ENCODE data around the gene BET1. TPM values are rescaled to one million over a fixed set of nuclear protein-coding genes. Genes with fewer than 3 reads are reported as not detected.

The BET1 gene
- total and polyA plus RNA-seq, 9 of the 15 experiments (the other 6 are each of a cell fraction or from before 2014, with no cell fraction given) = 15.8 to 190 (median 37.8) TPM

DNA sequence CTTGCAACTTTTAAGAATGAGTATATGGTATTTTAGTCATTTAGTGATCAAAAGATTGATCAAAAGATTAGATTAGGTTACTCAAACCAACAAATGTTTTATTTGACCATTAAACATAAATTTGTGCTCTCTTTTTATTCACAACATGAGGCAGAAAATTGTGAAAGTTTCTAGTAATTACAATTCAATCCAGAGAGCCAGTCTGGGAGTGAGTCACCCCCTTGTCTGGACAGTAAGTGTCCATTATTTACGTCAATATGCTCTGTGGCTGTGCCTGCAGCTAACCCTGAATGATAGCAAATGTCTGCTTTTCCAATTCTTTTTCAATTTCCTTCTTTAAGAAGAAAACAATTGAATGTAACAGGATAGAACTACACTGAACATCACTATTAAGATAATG, 54.7 kb downstream of the BET1 start:
- TF ChIP-seq PTRF (tag; IDR thresholded peaks at IDR 0.05) = no peak
- TF ChIP-seq NCOA1 (IDR thresholded peaks at IDR 0.05; ENCODE audit: low read depth) = no peak
- no peak for TF ChIP-seq CEBPG (CRISPR knock-in tag; IDR thresholded peaks at IDR 0.05)
- 0 out of 4 replicates have a peak, but pooled peaks of 1 of the 2 experiments have one; percentile 23 for TF ChIP-seq CEBPG (tag; conservative IDR thresholded peaks at IDR 0.05 in 1 of 2, IDR thresholded peaks at IDR 0.05 in 1 of 2)
- TF ChIP-seq FOSL1 (tag; conservative IDR thresholded peaks at IDR 0.05) = peak; percentile 55; the same call in 1 of the 2 replicates
- TF ChIP-seq, protein P1, sequence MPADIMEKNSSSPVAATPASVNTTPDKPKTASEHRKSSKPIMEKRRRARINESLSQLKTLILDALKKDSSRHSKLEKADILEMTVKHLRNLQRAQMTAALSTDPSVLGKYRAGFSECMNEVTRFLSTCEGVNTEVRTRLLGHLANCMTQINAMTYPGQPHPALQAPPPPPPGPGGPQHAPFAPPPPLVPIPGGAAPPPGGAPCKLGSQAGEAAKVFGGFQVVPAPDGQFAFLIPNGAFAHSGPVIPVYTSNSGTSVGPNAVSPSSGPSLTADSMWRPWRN (IDR thresholded peaks at IDR 0.05; ENCODE audit: low read depth) = no peak
- no peak for DNase-seq (ENCODE audit: extremely low read depth in 1 of 4, low spot score in 3 of 4)
- H3K27ac ChIP-seq (ENCODE audit: extremely low read depth, low read depth, low read length) = no peak overlapping the region
- no TSS peak for BruUV-seq (replicated peaks)
- H3K4me3 ChIP-seq = no peak overlapping the region
- H4K20me1 ChIP-seq (replicated peaks; ENCODE audit: control insufficient read depth, insufficient read depth, low read length) = no peaks in the 10 kb centered on the region
- no peak overlapping the region for H3K9ac ChIP-seq (ENCODE audit: insufficient read depth in 1 of 2, low read depth in 2 of 2, low read length in 2 of 2)
- H3K9me3 ChIP-seq (replicated peaks; ENCODE audit: control insufficient read depth, insufficient read depth, low read depth, low read length) = no peaks in the 10 kb centered on the region
- 6% methylated on average over 1 of the region's 1 CpG for WGBS (ENCODE audit: insufficient coverage, low coverage, missing lambda C conversion rate)
- no peak for FAIRE-seq
- H2AFZ ChIP-seq (ENCODE audit: low read depth, low read length) = no peak overlapping the region
- no peaks in the 10 kb centered on the region for H3K36me3 ChIP-seq (ENCODE audit: control insufficient read depth, insufficient read depth, low read length)
- H3K79me2 ChIP-seq (ENCODE audit: control insufficient read depth, insufficient read depth, low read length) = no peaks in the 10 kb centered on the region
- no peaks in the 10 kb centered on the region for H3K27me3 ChIP-seq (ENCODE audit: control insufficient read depth in 2 of 2, insufficient read depth in 2 of 2, low read length in 2 of 2)
- ChIA-PET CTCF (ENCODE audit: low intra/inter-chr PET ratio) (no interaction called here), POLR2A (interaction anchor here (0.8 to 0.9 kb wide), 3 partner anchors 9 to 376 kb away, joined by 3 to 4 read pairs (median 3); no protein-coding TSS in a partner anchor)
- H3K4me2 ChIP-seq (ENCODE audit: insufficient read depth, low read length) = no peak overlapping the region
- intact Hi-C loops (cut with micrococcal nuclease) = no loop called here
- peaks cover 0 to 12% of the 10 kb centered on the region in 2 experiments; a peak in 2 of 5 replicates for H3K4me1 ChIP-seq (replicated peaks in 1 of 2; ENCODE audit: control insufficient read depth in 2 of 2, insufficient read depth in 2 of 2, low read length in 2 of 2)
- H3K9me1 ChIP-seq (ENCODE audit: control insufficient read depth, insufficient read depth, low read length) = no peaks in the 10 kb centered on the region
- ATAC-seq = no peak
- in situ Hi-C loops (cut with MboI) = no loop called here
